GM21367 (cell line): ENCODE results near the gene TNPO3.

Experiments
- ATAC-seq: cut with Tn5 transposase; IDR thresholded peaks from one replicate; pipeline ENCODE4 v1.9.1; 2021; ENCODE audit not compliant: unreplicated experiment

Gene TNPO3

GRCh38 chr7:128911423-128912031 is 143.4 kb downstream of the TNPO3 start:
- no peak for ATAC-seq

- no peak for ATAC-seq
Observed at GRCh38 chr7:128910569-128910945, 144.4 kb downstream of the TNPO3 start, which contains the start of gene KCP. KCP (minus strand) TSS chr7:128910709; CDS start chr7:128910676, 33 bp downstream.

GRCh38 chr7:128909625-128910568 is 145.0 kb downstream of the TNPO3 start:
- no peak for ATAC-seq

- no peak for ATAC-seq
Observed at GRCh38 chr7:128908750-128909624, 145.9 kb downstream of the TNPO3 start.

- no peak for ATAC-seq
Observed at GRCh38 chr7:128906766-128907559, 147.9 kb downstream of the TNPO3 start.

GRCh38 chr7:128906001-128906765 is 148.7 kb downstream of the TNPO3 start:
- ATAC-seq, result no peak

- ATAC-seq, result no peak
Observed at GRCh38 chr7:128904381-128905197, 150.3 kb downstream of the TNPO3 start.
